HG03135 (cell line): ENCODE data around the gene KIAA1755.

ENCODE experiments used
- ATAC-seq: cut with Tn5 transposase; IDR thresholded peaks from one replicate; pipeline ENCODE4 v1.9.1; 2021; ENCODE audit warnings: mild to moderate bottlenecking, moderate library complexity; ENCODE audit not compliant: unreplicated experiment

The KIAA1755 gene

GRCh38 chr20:38209054-38209675, 51.4 kb downstream of the KIAA1755 start:
- ATAC-seq = no peak

- no peak for ATAC-seq
These were observed 52.0 kb downstream of the KIAA1755 start for GRCh38 chr20:38208523-38208922.

- ATAC-seq = no peak
These were observed 52.4 kb downstream of the KIAA1755 start for GRCh38 chr20:38208088-38208487.

GRCh38 chr20:38207621-38208020, 52.9 kb downstream of the KIAA1755 start:
- ATAC-seq = no peak

GRCh38 chr20:38205001-38205400, 55.5 kb downstream of the KIAA1755 start:
- ATAC-seq = no peak

GRCh38 chr20:38203981-38204357, 56.6 kb downstream of the KIAA1755 start:
- no peak for ATAC-seq

- ATAC-seq = no peak
These were observed 57.1 kb downstream of the KIAA1755 start for GRCh38 chr20:38203337-38203980.

- no peak for ATAC-seq
These were observed 57.6 kb downstream of the KIAA1755 start for GRCh38 chr20:38202982-38203293.

- ATAC-seq = no peak
These were observed 58.2 kb downstream of the KIAA1755 start for GRCh38 chr20:38202153-38202981.

GRCh38 chr20:38201356-38201755, 59.2 kb downstream of the KIAA1755 start:
- ATAC-seq = no peak

GRCh38 chr20:38200646-38201045, 59.9 kb downstream of the KIAA1755 start:
- ATAC-seq = no peak

- ATAC-seq = no peak
These were observed 60.8 kb downstream of the KIAA1755 start for GRCh38 chr20:38199501-38200390.

GRCh38 chr20:38198238-38198861, 62.2 kb downstream of the KIAA1755 start:
- ATAC-seq = no peak

GRCh38 chr20:38197619-38198018, 62.9 kb downstream of the KIAA1755 start:
- no peak for ATAC-seq

GRCh38 chr20:38197217-38197616, 63.3 kb downstream of the KIAA1755 start:
- no peak for ATAC-seq

- no peak for ATAC-seq
These were observed 63.9 kb downstream of the KIAA1755 start for GRCh38 chr20:38196592-38196991.

GRCh38 chr20:38196076-38196475, 64.5 kb downstream of the KIAA1755 start:
- no peak for ATAC-seq

GRCh38 chr20:38195521-38195920, 65.0 kb downstream of the KIAA1755 start:
- ATAC-seq = no peak

GRCh38 chr20:38194971-38195504, 65.5 kb downstream of the KIAA1755 start:
- no peak for ATAC-seq

GRCh38 chr20:38193586-38194105, 66.9 kb downstream of the KIAA1755 start:
- ATAC-seq = no peak
